Measurements from ENCODE around the gene CARTPT. TPM values are rescaled to one million over a fixed set of nuclear protein-coding genes. Genes with fewer than 3 reads are reported as not detected.

Gene CARTPT
- total RNA-seq, 4 donors from 2014 or later: not detected

DNA sequence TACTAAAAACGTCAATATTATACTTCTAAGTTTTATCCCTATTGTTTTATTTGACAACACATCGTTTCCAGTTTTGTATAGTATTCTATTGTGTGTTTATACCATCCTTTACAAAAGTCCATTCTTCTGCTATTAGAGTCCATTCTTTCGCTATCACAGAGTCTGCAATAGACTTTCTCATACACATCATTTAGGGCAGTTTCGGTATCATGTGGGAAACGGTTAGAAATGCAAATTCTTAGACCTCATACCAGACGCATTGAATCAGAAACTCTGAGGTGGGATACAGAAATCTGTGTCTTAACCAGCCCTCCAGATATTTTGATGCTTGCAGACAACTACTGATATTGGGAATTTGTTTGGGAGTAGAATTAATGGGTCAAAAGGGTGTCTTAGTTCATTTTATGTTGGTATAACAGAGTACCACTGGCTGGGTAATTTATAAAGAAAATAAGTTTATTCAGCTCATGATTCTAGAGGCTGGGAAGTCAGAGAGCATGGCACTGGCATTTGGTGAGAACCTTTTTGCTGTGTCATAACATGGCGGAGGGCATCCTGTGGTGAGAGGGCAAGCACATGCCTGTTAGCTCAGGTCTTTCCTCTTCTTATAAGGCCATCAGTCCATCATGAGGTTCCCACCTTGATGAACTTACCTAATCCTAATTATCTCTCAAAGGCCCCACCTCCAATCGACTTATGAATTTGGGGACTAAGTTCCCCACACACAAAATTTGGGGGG, 21.1 kb downstream of the CARTPT start:
- no peaks in the 10 kb centered on the region for H3K27me3 ChIP-seq
- H3K27ac ChIP-seq: no peak overlapping the region
- peaks cover 0 to 17% (median 3%) of the 10 kb centered on the region in 3 donors for H3K4me1 ChIP-seq
- intact Hi-C loops (cut with DNase I): no loop called here
- no peaks in the 10 kb centered on the region for H3K9me3 ChIP-seq
- DNase-seq: no peak
- TF ChIP-seq, protein P1, sequence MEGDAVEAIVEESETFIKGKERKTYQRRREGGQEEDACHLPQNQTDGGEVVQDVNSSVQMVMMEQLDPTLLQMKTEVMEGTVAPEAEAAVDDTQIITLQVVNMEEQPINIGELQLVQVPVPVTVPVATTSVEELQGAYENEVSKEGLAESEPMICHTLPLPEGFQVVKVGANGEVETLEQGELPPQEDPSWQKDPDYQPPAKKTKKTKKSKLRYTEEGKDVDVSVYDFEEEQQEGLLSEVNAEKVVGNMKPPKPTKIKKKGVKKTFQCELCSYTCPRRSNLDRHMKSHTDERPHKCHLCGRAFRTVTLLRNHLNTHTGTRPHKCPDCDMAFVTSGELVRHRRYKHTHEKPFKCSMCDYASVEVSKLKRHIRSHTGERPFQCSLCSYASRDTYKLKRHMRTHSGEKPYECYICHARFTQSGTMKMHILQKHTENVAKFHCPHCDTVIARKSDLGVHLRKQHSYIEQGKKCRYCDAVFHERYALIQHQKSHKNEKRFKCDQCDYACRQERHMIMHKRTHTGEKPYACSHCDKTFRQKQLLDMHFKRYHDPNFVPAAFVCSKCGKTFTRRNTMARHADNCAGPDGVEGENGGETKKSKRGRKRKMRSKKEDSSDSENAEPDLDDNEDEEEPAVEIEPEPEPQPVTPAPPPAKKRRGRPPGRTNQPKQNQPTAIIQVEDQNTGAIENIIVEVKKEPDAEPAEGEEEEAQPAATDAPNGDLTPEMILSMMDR (IDR thresholded peaks at IDR 0.05): no peak
- TF ChIP-seq POLR2A (IDR thresholded peaks at IDR 0.05): no peak
- no peak overlapping the region for H3K4me3 ChIP-seq
- no peaks in the 10 kb centered on the region for H3K36me3 ChIP-seq
- WGBS, 2 donors: 74 to 82% methylated on average over 7 to 8 of the region's 8 CpGs

DNA sequence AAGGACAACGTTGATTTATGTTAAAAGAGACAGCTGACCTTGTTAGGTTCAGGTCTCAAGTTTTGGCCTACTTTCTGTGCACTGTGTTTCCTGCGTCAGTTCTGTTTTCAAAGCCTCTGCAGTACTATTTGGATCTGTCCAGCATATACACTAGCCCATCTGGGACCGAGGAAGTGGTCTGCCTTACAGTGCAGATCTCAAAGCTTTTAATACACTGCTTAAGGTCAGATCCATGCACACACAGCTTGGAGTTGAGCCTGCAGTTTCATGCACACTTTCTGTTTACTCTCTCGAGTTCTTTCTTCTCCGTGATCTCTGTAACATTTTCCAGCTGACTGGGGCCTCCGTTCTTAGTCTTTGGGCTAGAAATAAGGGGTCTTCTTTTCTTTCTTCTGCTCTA, 24.1 kb downstream of the CARTPT start:
- no peak for DNase-seq
- 52 to 63% methylated on average over 5 to 6 of the region's 6 CpGs for WGBS, 2 donors

DNA sequence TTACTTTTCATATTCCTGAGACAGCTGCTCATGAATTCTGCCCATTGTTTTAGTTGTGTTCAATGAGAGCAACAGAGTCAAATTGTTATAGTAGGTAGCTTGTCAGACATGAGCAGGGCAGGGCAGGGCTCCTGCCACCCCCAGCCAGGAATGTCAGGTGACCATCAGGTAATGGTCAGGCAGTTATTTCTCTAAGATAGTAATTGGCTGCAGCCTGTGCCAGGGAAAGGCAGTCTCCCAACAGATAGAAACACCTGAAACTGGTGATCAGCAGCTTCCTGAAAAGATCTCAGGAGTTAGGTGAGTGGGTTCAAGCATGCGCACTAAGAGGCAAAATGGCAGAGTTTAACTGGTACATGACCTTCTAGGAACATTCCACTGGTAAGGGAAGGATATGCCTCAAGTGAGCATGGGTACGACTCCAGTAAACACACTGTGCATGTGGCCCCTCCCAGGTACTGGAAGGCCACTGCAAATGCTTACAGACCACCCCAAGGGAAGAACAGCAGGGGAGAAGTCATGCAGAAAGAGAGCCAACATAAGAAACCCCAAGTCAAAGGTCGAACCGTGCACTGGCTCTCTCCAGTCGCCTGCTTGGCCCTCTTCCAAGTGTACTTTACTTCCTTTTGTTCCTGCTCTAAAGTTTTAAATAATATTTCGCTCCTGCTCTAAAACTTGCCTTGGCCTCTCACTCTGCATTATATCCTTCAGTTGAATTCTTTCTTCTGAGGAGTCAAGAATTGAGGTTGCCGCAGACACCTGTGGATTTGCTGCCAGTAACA, 25.1 kb downstream of the CARTPT start:
- Histone ChIP-seq H3K9me3 (no peaks in the 10 kb centered on the region), H3K27ac (no peak overlapping the region), H3K4me1 (peaks cover 0 to 17% (median 3%) of the 10 kb centered on the region in 3 donors), H3K36me3 (no peaks in the 10 kb centered on the region), H3K27me3 (no peaks in the 10 kb centered on the region), H3K4me3 (no peak overlapping the region)
- WGBS, 2 donors: 45 to 54% methylated on average over 7 of the region's 7 CpGs
- TF ChIP-seq, protein P1 (IDR thresholded peaks at IDR 0.05): no peak
- TF ChIP-seq POLR2A (IDR thresholded peaks at IDR 0.05): no peak
- intact Hi-C loops (cut with DNase I): no loop called here
- no peak for DNase-seq

More for the DNA sequence above, 24.1 kb downstream of the CARTPT start:
- Histone ChIP-seq H3K27me3 (no peaks in the 10 kb centered on the region), H3K4me3 (no peak overlapping the region), H3K9me3 (no peaks in the 10 kb centered on the region), H3K36me3 (no peaks in the 10 kb centered on the region), H3K27ac (no peak overlapping the region), H3K4me1 (peaks cover 0 to 17% (median 3%) of the 10 kb centered on the region in 3 donors)
- intact Hi-C loops (cut with DNase I): no loop called here
- TF ChIP-seq, protein P1 (IDR thresholded peaks at IDR 0.05): no peak
- TF ChIP-seq POLR2A (IDR thresholded peaks at IDR 0.05): no peak

DNA sequence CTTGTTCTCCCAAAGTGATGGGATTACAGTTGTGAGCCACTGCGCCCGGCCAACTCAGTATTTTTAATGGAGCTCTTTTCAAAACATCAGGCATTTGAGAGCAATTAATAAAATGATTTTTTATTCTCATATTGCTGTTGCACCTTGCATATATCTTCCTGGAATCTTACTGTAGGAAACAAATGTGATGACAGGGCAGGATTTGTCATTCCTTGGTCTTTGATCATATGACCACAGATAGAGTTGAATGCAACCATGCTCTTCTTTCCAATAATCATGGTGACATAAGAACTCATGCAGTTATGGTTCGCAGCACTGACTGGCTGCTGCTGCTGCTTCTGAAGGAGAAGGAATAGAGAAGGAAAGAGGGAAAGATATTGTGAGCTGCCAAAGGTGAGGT, 28.1 kb downstream of the CARTPT start:
- H3K4me1 ChIP-seq: peaks cover 0 to 17% (median 3%) of the 10 kb centered on the region in 3 donors
- no peak overlapping the region for H3K27ac ChIP-seq
- no peaks in the 10 kb centered on the region for H3K27me3 ChIP-seq
- intact Hi-C loops (cut with DNase I): no loop called here
- H3K9me3 ChIP-seq: no peaks in the 10 kb centered on the region
- WGBS, 2 donors: 82 to 94% methylated on average over 3 of the region's 3 CpGs
- no peak for DNase-seq
- no peaks in the 10 kb centered on the region for H3K36me3 ChIP-seq
- TF ChIP-seq, protein P1 (IDR thresholded peaks at IDR 0.05): no peak
- no peak for TF ChIP-seq POLR2A (IDR thresholded peaks at IDR 0.05)
- H3K4me3 ChIP-seq: no peak overlapping the region

DNA sequence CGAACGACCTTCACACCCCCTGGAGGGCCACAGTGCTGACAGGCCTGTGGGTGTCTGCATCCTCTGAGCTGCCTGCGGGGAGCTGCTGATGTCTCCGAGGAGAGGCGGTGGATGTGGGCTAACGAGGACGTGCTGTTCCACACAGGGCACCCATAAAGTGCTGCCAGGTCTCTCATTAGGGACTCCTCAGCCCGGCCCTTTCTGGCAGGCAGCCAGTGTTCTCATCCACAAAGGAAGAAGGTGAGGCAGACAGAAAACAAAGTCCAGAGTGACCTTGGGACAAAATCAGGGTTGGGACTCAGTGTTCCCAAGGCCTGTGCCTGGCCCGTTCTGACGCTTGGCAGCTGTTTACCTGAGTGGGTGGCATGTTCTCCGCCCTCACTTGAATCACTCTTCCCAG, 29.3 kb downstream of the CARTPT start:
- peaks cover 0 to 13% (median 3%) of the 10 kb centered on the region in 3 donors for H3K4me1 ChIP-seq
- DNase-seq: no peak
- 66 to 75% methylated on average over 8 to 11 of the region's 11 CpGs for WGBS, 2 donors

More for the DNA sequence above, 29.3 kb downstream of the CARTPT start:
- H3K36me3 ChIP-seq: no peaks in the 10 kb centered on the region
- TF ChIP-seq, protein P1 (IDR thresholded peaks at IDR 0.05): no peak
- TF ChIP-seq POLR2A (IDR thresholded peaks at IDR 0.05): no peak
- H3K4me3 ChIP-seq: no peak overlapping the region
- intact Hi-C loops (cut with DNase I): no loop called here
- H3K9me3 ChIP-seq: no peaks in the 10 kb centered on the region
- H3K27me3 ChIP-seq: no peaks in the 10 kb centered on the region
- no peak overlapping the region for H3K27ac ChIP-seq

All from esophagus squamous epithelium (tissue), 5 donors.